SHP77 (cell line): ENCODE data around the gene IQSEC1.

Experiments used
- DNase-seq, 2 experiments: peaks; one replicate each; lab custom pipeline; 2025; lab: John Stamatoyannopoulos, UW

The IQSEC1 gene

GRCh38 chr3:12907296-12907695 is 165.9 kb downstream of the IQSEC1 start:
- DNase-seq: no peak

- no peak for DNase-seq
Observed at GRCh38 chr3:12906916-12907290, 166.3 kb downstream of the IQSEC1 start.

DNA sequence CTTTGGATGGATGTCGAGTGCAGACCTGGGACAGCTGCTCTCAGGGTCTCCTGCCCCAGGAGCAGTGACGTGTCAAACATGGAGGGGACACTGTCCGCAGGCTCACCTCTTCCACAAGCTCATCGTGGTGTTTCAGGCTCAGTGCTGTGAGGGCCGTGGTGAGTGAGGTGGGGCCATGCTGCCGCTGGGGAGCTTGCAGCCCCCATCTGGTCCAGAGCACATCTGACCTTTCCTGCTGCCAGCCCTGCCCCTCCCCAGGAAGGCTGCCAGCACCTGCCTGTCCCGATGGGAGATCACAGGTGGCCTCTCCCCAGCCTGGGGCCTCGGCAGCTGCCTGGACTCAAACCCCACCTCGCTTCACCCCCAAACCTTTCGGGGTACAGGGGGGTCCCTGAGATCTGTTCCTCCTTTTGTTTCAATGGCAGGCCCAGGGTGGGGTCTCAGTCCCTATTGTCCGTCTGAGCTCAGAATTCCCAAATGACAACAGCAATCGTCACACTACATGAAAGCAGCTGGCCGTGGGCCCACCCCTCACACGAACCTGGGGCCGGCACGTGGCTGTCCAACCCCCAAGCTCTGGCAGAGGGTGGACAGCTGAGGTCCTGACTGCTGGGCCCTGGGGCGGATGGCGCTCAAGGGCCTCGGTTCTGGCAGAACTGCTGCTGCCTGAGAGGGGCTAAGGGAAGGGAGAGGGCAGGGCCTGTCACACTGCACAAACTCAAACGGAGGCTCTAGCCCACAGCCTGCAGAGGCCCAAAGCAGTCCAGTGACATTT is 166.9 kb downstream of the IQSEC1 start:
- DNase-seq: no peak

DNA sequence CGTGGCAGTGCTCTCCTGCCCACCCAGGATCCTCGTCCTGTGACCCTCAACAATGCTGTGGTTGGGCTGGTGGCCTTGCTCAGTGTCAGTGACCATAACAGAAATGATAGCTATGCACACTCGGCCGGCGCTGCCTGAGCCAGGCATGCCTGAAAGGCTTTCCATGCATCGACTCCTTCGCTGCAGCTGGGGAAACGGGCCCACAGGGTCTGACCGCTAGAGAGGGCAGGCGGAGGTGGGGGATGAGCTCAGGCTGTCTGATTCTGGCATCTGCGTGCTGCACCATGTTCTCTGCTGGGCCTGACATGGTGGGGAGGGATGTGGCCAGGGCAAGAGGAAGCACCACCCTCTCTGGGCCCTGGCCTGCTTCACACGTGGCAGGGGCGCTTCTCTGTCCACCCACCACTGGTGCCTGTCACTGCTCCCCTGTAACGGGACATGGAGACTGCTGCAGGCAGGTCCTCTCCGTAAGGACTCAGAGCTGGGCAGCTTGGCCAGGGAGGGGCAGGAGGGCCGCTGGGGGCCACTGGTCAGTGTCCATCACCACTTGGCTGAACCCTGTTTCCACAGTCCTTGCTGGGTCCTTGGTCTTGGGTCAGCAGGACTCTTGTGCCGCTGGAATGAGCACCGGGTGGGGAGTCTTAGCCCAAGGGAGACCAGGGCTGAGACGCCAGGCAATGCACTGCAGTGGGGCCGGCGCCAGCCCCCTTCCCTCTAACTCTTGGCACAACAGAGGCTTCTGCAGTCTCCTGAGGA is 167.7 kb downstream of the IQSEC1 start:
- no peak for DNase-seq

- no peak for DNase-seq
Observed at GRCh38 chr3:12904951-12905315, 168.3 kb downstream of the IQSEC1 start.

DNA sequence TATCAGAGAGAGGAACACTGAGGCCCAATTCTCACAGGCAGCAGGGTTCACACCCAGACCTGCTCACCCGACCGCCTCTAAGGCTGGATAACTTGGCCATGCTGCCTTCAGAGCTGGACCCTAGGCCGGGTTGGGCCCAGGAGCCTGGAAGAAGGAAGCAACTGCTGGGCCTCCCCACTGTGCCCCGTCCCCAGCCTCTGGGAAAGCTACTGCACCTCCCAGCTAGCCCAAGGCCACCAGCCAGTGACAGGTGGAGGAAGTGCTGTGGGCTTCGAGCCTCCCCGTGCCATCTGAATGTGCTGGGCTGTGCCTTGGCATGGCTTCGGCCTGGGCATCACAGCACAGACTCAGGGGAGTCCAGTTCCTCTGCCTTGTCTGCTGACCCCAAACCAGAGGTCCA is 169.3 kb downstream of the IQSEC1 start:
- no peak for DNase-seq

- no peak for DNase-seq
Observed at GRCh38 chr3:12903000-12903800, 170.0 kb downstream of the IQSEC1 start.

DNA sequence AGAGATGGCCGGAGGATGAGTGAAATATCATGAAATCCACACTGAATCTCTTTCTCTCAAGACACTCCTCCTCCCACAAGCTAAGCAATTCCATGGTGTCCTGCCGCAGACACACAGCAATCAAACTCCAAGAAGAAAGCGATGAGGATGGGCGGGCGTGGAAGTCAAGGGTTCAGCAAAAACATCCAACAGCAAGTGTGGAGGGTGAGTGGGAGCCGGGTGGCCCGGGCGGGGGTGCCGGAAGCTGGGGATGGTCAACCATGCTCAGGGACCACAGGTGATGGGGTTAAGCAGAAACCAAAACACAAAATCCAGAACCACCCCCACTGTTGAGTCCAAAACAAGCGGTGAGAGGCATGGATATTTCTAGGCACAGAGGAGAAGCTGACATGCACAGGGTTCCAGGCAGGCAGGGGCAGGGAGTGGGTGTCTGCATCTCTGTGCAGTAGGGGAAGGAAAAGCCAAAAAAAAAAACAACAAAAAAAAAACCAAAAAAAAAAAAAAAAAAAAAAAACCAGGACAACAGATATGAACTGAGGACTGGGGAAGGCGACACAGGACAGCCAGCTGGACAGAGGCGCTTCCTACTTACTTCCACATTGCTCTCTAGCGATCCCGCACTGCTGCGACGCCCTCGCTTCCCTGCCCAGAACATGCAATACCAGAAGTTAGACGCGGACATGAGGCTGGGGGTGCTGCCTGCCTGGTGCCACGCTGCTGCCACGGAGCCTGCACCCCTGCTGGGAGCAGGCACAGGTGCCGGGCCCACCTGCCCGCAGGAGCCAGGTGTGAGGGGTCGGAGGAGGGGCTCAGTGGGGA is 170.8 kb downstream of the IQSEC1 start:
- no peak for DNase-seq

DNA sequence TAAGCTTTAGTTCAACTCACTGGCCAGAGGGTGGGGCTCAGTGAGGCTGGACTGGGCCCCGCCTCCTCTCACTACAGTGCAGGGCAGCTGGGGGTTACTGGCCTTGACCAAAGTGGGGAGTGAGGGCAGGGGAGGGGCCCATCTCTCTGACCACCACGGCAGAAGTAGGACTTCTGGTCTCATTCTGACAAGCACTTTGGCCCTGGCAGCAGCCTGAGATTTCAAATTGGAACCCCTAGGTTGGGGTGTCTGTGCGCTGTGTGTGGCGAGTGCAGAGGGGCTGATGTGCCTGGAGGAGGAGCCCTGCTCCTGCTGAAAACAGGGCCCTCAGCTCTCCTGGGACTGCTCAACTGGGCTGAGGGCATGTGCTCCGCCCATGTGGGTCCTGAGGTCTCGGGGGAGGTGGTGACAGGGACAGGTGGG is 171.6 kb downstream of the IQSEC1 start:
- no peak for DNase-seq

- DNase-seq: no peak
Observed at GRCh38 chr3:12900885-12901411, 172.3 kb downstream of the IQSEC1 start.

DNA sequence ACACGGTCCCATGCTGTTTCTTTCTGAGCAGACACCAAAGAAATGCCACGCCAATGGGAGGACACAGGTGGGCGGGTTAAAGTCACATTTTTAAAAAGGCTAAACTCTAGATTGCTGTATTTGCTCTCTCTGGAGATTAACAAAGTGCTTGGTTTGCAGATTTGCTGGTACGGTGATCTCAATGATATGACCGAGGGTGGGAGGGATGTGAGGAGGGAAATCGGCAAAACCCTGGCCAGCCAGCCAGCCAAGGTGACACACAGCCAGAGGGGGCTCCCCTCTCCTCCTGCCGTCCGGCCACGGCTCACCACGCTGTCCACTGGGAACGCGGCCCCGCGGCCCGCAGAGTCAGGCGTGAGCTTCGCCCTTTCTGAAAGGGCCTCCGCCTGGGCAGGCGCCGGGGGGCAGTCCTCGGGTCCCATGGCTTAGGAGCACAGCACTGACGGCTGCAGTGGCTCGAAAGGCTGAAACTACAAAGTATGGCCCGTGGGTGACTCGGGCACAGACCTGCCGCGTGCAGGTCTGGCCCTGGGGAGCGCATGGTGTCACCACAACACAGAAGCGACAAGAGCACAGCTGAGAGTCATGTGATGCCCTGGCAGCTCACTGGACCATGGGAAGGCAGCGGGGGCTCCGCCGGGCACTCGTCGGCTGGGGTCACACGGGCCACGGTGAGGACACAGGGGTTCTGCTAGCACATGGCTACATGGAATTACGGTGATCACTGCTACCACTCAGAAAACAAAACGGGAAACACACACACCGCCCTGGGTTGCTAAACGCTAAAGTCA is 174.1 kb downstream of the IQSEC1 start:
- DNase-seq: no peak

- DNase-seq: no peak
Observed at GRCh38 chr3:12898290-12898964, 174.8 kb downstream of the IQSEC1 start.

GRCh38 chr3:12897381-12898289 is 175.6 kb downstream of the IQSEC1 start:
- DNase-seq: peak in 1 of 2 experiments; percentile 15

DNA sequence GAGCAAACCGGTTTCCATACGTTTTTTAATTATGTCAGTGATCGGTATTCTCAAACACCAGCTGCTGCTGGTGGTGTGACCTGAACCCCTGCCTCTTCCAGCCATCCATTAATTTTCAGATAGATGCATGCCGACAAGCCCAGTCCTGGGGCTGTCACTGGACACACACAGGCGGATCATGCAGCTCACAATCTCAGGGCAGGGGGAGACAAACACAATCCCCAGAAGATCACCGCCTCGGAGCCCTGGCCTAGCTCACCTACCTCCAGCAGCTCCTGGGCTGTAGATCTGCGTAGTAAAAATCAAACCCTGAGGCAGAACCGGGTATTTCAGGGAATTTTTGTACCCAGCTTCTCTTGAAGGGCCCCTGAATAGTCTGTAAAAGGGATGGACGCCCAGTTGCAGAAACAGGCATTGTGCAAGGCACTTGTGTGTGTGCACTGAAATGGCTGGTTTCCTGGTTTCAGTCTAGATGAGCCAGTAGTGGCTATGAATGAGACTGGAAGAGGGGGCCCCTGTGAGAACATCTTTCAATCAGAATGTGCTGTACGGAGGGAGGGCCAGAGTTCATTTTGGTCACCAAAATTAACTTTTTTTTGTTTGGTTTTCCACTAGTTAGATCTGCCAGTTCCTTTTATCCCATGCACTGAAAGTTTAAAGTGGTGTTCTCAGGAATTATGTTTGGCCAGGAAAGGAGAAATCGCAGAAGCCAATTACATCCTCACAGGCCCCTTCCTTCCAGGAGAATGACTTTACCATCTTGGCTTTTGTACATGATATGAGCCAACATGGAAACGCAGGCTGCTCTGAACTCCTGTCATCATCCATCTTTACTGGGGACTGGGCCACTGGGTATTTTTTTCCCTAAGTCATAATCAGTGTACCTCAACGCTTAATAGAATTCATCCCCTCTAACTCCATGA is 176.9 kb downstream of the IQSEC1 start:
- no peak for DNase-seq

GRCh38 chr3:12895391-12896062 is 177.7 kb downstream of the IQSEC1 start:
- DNase-seq: no peak

GRCh38 chr3:12894629-12895028 is 178.6 kb downstream of the IQSEC1 start:
- DNase-seq: no peak

DNA sequence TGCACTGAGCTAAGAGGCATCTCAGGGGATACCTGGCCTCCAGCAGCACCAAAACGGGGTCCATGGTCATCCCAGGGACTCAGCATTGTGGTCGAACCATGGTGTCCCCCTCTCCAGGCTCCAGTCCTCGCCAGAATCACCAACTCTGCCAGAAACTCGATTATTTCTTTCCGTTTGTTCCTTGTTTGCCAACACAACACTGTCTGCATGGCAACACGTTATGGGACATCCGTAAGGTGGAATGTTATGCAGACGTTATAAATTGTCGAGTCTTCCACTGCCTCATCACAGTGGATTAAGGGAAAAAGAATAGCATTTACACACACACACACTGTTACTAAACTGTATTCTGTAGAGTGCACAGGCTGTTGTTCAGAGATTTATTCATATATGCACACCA is 179.4 kb downstream of the IQSEC1 start:
- no peak for DNase-seq
